ENCODE measurements around the gene MYL1.

Gene MYL1

GRCh38 chr2:210315015-210315788 lies at the start of gene MYL1:
TSS of gene MYL1 (minus strand) at chr2:210315174. CDS start at chr2:210315042, 132 bp downstream.
- no peak within 1 kb of the TSS for H3K4me3 ChIP-seq (ENCODE audit: low read length)
- no peak for TF ChIP-seq ZNF274 (IDR thresholded peaks at IDR 0.05; ENCODE audit: low read depth, low read length)

- no peak for TF ChIP-seq ZNF274 (IDR thresholded peaks at IDR 0.05; ENCODE audit: low read depth, low read length)
Observed at GRCh38 chr2:210363876-210364275, 48.9 kb upstream of the MYL1 start.

GRCh38 chr2:210363261-210363660 lies 48.3 kb upstream of the MYL1 start:
- no peak overlapping the region for H3K4me3 ChIP-seq (ENCODE audit: low read length)
- no peak for TF ChIP-seq ZNF274 (IDR thresholded peaks at IDR 0.05; ENCODE audit: low read depth, low read length)

More at GRCh38 chr2:210363876-210364275, 48.9 kb upstream of the MYL1 start:
- no peak overlapping the region for H3K4me3 ChIP-seq (ENCODE audit: low read length)

GRCh38 chr2:210360412-210360811 lies 45.4 kb upstream of the MYL1 start:
- H3K4me3 ChIP-seq (ENCODE audit: low read length): no peak overlapping the region
- no peak for TF ChIP-seq ZNF274 (IDR thresholded peaks at IDR 0.05; ENCODE audit: low read depth, low read length)

GRCh38 chr2:210356944-210357343 lies 42.0 kb upstream of the MYL1 start:
- no peak overlapping the region for H3K4me3 ChIP-seq (ENCODE audit: low read length)
- TF ChIP-seq ZNF274 (IDR thresholded peaks at IDR 0.05; ENCODE audit: low read depth, low read length): no peak

GRCh38 chr2:210337159-210337558 lies 22.2 kb upstream of the MYL1 start:
- no peak for TF ChIP-seq ZNF274 (IDR thresholded peaks at IDR 0.05; ENCODE audit: low read depth, low read length)
- no peak overlapping the region for H3K4me3 ChIP-seq (ENCODE audit: low read length)

GRCh38 chr2:210324906-210325305 lies 9.9 kb upstream of the MYL1 start:
- no peak for TF ChIP-seq ZNF274 (IDR thresholded peaks at IDR 0.05; ENCODE audit: low read depth, low read length)
- H3K4me3 ChIP-seq (ENCODE audit: low read length): no peak overlapping the region

GRCh38 chr2:210324458-210324857 lies 9.5 kb upstream of the MYL1 start:
- no peak overlapping the region for H3K4me3 ChIP-seq (ENCODE audit: low read length)
- TF ChIP-seq ZNF274 (IDR thresholded peaks at IDR 0.05; ENCODE audit: low read depth, low read length): no peak

- no peak for TF ChIP-seq ZNF274 (IDR thresholded peaks at IDR 0.05; ENCODE audit: low read depth, low read length)
Observed at GRCh38 chr2:210323003-210323402, 8.0 kb upstream of the MYL1 start.

GRCh38 chr2:210318891-210319290 lies 3.9 kb upstream of the MYL1 start:
- no peak for TF ChIP-seq ZNF274 (IDR thresholded peaks at IDR 0.05; ENCODE audit: low read depth, low read length)
- H3K4me3 ChIP-seq (ENCODE audit: low read length): no peak overlapping the region

More at GRCh38 chr2:210323003-210323402, 8.0 kb upstream of the MYL1 start:
- no peak overlapping the region for H3K4me3 ChIP-seq (ENCODE audit: low read length)

- no peak overlapping the region for H3K4me3 ChIP-seq (ENCODE audit: low read length)
- TF ChIP-seq ZNF274 (IDR thresholded peaks at IDR 0.05; ENCODE audit: low read depth, low read length): no peak
Observed at GRCh38 chr2:210318486-210318885, 3.5 kb upstream of the MYL1 start.

- no peak for TF ChIP-seq ZNF274 (IDR thresholded peaks at IDR 0.05; ENCODE audit: low read depth, low read length)
Observed at GRCh38 chr2:210310550-210310949, 4.4 kb downstream of the MYL1 start.

GRCh38 chr2:210309548-210310233 lies 5.3 kb downstream of the MYL1 start:
- TF ChIP-seq ZNF274 (IDR thresholded peaks at IDR 0.05; ENCODE audit: low read depth, low read length): no peak
- no peak overlapping the region for H3K4me3 ChIP-seq (ENCODE audit: low read length)

More at GRCh38 chr2:210310550-210310949, 4.4 kb downstream of the MYL1 start:
- no peak overlapping the region for H3K4me3 ChIP-seq (ENCODE audit: low read length)

- H3K4me3 ChIP-seq (ENCODE audit: low read length): no peak overlapping the region
- no peak for TF ChIP-seq ZNF274 (IDR thresholded peaks at IDR 0.05; ENCODE audit: low read depth, low read length)
Observed at GRCh38 chr2:210303498-210303897, 11.5 kb downstream of the MYL1 start.

- H3K4me3 ChIP-seq (ENCODE audit: low read length): no peak overlapping the region
- TF ChIP-seq ZNF274 (IDR thresholded peaks at IDR 0.05; ENCODE audit: low read depth, low read length): no peak
Observed at GRCh38 chr2:210302326-210302725, 12.6 kb downstream of the MYL1 start.
